Osteocyte (in vitro differentiated cells): ENCODE measurements around the gene EPRS1. TPM values are rescaled to one million over a fixed set of nuclear protein-coding genes. Genes with fewer than 3 reads are reported as not detected.
"Not testable (repeated sequence)": the region's sequence is repeated elsewhere in the genome, so short reads cannot be mapped to it uniquely, and the experiment has no call there.

Source experiments
- DNase-seq: peaks from one replicate; pipeline ENCODE4 v3.0.0; 2021; ENCODE audit warnings: mixed read lengths; ENCODE audit not compliant: unreplicated experiment; ENCODE audit errors: extremely low spot score
- H3K27ac Mint-ChIP-seq: one replicate; pipeline ENCODE4 v1.8.0; 2021; ENCODE audit warnings: mild to moderate bottlenecking, mixed read lengths; ENCODE audit not compliant: unreplicated experiment
- H3K27me3 Mint-ChIP-seq: one replicate; pipeline ENCODE4 v1.8.0; 2021; ENCODE audit warnings: mixed read lengths; ENCODE audit not compliant: unreplicated experiment
- H3K36me3 Mint-ChIP-seq: one replicate; pipeline ENCODE4 v1.8.0; 2021; ENCODE audit warnings: mixed read lengths; ENCODE audit not compliant: unreplicated experiment
- H3K4me1 Mint-ChIP-seq: one replicate; pipeline ENCODE4 v1.8.0; 2021; ENCODE audit warnings: mixed read lengths; ENCODE audit not compliant: unreplicated experiment
- H3K4me3 Mint-ChIP-seq: one replicate; pipeline ENCODE4 v1.8.0; 2021; ENCODE audit warnings: mild to moderate bottlenecking, moderate library complexity, mixed read lengths; ENCODE audit not compliant: unreplicated experiment
- H3K9me3 Mint-ChIP-seq: one replicate; pipeline ENCODE4 v1.8.0; 2021; ENCODE audit warnings: mixed read lengths; ENCODE audit not compliant: unreplicated experiment
- CTCF ChIP-seq: fragments of 200-600 bp; sonication (generic); IDR thresholded peaks from 2 replicates; pipeline ENCODE4 v1.5.0; 2021; ENCODE audit warnings: antibody characterized with exemption, mild to moderate bottlenecking, moderate library complexity
- total RNA-seq: library from RNA; stranded (reverse); gene quantifications from 2 replicates; pipeline ENCODE4 v1.2.1, GENCODE V29; 2021

Gene EPRS1
- total RNA-seq, 1 donor from 2014 or later, result 165 TPM

GRCh38 chr1:220089650-220090556 is 43.6 kb upstream of the EPRS1 start, which contains the start of gene BPNT1:
Gene BPNT1 (minus strand): TSS chr1:220089788. CDS start chr1:220079846, 9,942 bp downstream.
- TF ChIP-seq CTCF, result no peak
- H3K27me3 Mint-ChIP-seq, result no peaks in the 10 kb centered on the region

GRCh38 chr1:220086261-220086686 is 40.0 kb upstream of the EPRS1 start:
- H3K36me3 Mint-ChIP-seq, result not testable (repeated sequence)
- TF ChIP-seq CTCF, result peak; percentile 11

More at GRCh38 chr1:220089650-220090556, 43.6 kb upstream of the EPRS1 start, which contains the start of gene BPNT1:
- DNase-seq, result peak; percentile 95
- Mint-ChIP-seq H3K36me3 (peaks cover 3% of the 10 kb centered on the region), H3K27ac (peak within 1 kb of the TSS; percentile 82), H3K4me1 (peaks cover 12% of the 10 kb centered on the region), H3K9me3 (no peaks in the 10 kb centered on the region), H3K4me3 (peak within 1 kb of the TSS; percentile 97)

GRCh38 chr1:220084460-220084859 is 38.2 kb upstream of the EPRS1 start:
- peaks cover 6% of the 10 kb centered on the region for H3K4me1 Mint-ChIP-seq
- H3K9me3 Mint-ChIP-seq, result no peaks in the 10 kb centered on the region
- no peak for DNase-seq

More at GRCh38 chr1:220086261-220086686, 40.0 kb upstream of the EPRS1 start:
- peaks cover 10% of the 10 kb centered on the region for H3K4me1 Mint-ChIP-seq
- not testable (repeated sequence) for H3K4me3 Mint-ChIP-seq, H3K27ac Mint-ChIP-seq, H3K27me3 Mint-ChIP-seq, H3K9me3 Mint-ChIP-seq, DNase-seq

GRCh38 chr1:220077887-220078286 is 31.6 kb upstream of the EPRS1 start:
- H3K9me3 Mint-ChIP-seq, result no peaks in the 10 kb centered on the region
- no peak overlapping the region for H3K27ac Mint-ChIP-seq
- no peak for DNase-seq
- no peak overlapping the region for H3K4me3 Mint-ChIP-seq
- H3K4me1 Mint-ChIP-seq, result no peaks in the 10 kb centered on the region
- H3K36me3 Mint-ChIP-seq, result peaks cover 18% of the 10 kb centered on the region
- TF ChIP-seq CTCF, result no peak
- no peaks in the 10 kb centered on the region for H3K27me3 Mint-ChIP-seq

More at GRCh38 chr1:220084460-220084859, 38.2 kb upstream of the EPRS1 start:
- Mint-ChIP-seq H3K36me3 (peaks cover 19% of the 10 kb centered on the region), H3K27ac (no peak overlapping the region), H3K27me3 (no peaks in the 10 kb centered on the region), H3K4me3 (no peak overlapping the region)
- no peak for TF ChIP-seq CTCF
